GM18861 (cell line): ENCODE measurements around the gene PDE4DIP.
"Not testable (repeated sequence)": the region's sequence is repeated elsewhere in the genome, so short reads cannot be mapped to it uniquely, and the experiment has no call there.

Source experiments
- ATAC-seq: cut with Tn5 transposase; IDR thresholded peaks from one replicate; pipeline ENCODE4 v1.9.1; 2021; ENCODE audit not compliant: unreplicated experiment

The PDE4DIP gene

DNA sequence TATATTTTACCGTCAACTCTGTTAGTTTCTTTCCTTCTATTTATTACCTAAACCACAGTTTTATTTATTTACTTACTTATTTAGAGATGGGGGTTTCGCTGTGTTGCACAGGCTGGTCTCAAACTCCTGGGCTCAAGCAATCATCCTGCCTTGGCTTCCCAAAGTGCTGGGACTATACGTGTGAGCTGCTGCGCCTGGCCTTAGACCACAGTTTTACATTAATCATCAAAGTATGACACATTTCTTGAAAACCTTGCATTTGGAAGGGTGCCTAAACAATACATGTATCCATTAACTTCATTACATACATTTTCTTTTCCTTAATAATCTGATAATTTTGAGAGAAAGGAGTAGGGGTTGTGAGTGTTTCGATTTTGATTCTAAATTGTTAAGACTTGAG lies 124.9 kb downstream of the PDE4DIP start:
- ATAC-seq: not testable (repeated sequence)

DNA sequence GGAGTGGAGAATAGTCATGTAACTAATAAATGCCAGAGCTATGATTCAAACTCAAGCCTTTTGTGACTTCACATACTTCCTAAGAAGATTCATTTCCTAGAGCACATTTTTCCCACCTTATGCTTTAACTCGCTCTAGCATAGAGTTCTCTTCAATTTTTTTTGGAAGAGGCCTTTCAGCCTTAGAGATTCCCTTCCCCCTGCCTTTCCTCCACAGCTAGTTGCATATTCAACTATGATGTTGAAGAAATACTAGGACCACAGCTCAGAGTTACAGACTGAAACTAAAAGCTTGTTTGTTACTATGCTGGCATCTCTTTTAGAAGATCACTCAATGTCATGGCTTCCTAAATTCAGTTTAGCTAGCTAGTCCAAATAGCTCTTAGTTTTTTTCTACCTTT lies 131.2 kb downstream of the PDE4DIP start:
- peak; percentile 37 for ATAC-seq

DNA sequence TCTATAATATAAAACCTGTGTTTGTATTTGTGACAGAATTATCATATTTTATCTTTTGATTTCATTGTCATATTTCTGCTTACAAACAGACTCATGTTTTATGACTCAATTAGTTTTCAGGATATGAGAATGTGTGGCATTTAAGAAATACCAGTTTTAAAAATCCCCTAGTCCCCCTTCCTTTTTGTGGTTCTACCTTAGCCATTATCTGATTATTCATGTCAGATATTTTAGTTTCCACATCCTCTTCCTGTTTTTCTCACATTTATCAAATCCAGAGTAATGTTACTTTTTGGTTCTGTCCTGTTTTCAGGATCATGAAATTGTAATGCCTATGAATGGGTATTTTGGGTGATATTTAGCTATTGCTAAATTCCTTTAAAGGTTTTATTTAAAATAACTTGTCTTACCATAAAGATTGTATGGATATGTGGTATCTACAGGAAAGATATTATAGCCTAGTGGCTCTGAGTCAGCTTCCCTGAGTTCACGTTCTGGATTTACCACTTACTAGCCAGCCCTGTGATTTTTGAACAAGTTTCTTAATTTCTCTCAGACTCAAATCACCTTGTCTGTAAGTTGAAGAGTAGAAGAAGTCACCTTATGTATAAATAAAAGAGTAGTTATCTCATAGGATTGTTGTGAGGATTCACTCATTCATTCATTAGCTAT lies 131.8 kb downstream of the PDE4DIP start:
- ATAC-seq: peak; percentile 66

DNA sequence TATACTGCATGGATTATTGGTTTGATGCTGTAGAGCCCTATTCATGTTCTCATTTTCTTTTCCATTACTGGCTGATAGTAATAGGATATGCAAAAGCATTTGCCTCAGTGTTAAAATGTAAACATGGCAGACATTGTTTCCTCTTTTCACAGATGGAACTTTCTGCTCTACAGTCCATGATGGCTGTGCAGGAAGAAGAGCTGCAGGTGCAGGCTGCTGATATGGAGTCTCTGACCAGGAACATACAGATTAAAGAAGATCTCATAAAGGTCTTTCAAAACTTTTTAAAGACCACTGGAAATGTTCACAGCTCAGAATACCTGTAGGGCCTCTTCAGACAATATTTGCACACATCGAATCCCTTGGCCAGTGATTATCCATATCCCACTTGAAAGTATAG lies 133.6 kb downstream of the PDE4DIP start:
- ATAC-seq: not testable (repeated sequence)

DNA sequence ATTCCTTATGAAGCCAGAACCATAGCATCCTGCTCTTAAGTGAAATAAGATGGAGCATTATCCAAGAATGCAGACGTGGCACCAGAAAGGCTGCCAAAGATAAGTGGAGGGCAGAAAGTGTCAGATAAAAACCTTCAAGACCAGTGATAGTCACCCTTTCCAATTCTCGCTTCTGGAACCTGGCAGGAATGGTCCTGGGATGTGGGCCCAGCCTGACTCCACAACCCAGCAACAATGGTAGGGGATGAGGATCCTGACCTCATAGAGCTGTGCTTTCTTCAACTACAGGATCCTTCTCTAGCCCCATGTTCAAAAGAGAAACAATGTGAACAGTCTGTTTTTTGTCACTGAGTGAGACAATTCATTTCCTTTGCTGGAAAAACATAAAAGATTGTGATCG lies 145.2 kb downstream of the PDE4DIP start:
- not testable (repeated sequence) for ATAC-seq

DNA sequence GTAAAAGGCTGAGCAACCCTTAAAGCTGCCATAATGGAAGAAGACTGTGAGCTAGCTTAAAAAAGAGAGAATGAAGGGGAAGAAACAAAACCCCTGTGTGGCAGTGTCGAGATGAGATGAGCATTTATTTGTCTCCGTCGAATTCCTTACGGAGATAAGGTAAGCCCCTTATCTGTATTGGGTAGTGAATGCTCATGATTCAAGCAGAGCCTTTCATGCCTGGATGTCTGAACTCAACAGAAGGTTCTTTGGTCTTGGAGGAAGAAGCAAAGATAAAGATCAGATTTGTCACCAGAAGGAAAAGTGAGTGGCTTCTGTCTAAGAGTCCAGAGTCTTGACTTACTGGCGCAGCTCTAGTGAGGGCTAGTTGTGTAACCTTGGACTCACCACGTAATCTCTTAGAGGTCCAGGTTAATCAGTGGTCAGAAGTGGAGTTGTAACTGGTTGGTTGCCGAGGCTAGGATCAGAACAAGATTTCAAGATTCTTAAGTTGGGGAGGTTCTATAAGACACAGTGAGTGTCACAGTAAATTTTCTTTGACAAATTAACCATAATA lies 146.1 kb downstream of the PDE4DIP start:
- ATAC-seq: not testable (repeated sequence)

DNA sequence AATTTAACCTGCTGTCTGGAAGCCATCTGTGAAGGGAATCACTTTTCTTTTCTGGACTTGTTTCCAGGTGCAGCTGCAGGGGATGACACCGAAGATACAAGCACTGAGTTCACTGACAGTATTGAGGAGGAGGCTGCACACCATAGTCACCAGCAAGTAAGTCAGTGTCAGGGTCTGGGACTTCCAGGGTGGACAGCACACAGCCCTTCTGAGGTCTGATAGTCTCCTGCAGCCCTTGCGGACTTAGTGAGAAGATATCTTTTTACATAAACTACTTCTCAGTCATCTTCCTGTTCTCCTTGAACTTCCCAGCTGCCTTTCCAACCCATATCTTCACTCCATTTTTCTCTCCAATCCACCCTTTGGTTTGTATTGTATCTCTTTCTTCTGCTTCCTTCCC lies 147.6 kb downstream of the PDE4DIP start:
- ATAC-seq: not testable (repeated sequence)

DNA sequence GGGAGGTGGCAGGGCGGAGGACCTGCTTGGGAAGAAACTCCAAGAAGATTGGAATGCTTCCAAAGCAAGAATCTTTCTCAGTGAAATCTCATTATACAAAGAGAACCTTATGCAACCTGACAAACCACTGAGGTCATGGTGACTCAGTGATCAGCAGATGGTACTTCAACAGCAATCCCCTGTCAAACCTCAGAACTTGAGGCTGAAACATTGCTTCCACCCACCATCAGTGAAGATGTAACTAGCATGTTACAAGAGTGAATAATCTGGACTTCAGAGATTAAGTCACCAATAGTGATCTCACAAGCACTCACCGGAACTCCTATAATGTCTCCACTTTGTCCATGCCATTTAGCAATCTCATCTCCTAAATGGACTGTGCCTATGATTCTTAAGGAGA lies 148.1 kb downstream of the PDE4DIP start:
- ATAC-seq: not testable (repeated sequence)

DNA sequence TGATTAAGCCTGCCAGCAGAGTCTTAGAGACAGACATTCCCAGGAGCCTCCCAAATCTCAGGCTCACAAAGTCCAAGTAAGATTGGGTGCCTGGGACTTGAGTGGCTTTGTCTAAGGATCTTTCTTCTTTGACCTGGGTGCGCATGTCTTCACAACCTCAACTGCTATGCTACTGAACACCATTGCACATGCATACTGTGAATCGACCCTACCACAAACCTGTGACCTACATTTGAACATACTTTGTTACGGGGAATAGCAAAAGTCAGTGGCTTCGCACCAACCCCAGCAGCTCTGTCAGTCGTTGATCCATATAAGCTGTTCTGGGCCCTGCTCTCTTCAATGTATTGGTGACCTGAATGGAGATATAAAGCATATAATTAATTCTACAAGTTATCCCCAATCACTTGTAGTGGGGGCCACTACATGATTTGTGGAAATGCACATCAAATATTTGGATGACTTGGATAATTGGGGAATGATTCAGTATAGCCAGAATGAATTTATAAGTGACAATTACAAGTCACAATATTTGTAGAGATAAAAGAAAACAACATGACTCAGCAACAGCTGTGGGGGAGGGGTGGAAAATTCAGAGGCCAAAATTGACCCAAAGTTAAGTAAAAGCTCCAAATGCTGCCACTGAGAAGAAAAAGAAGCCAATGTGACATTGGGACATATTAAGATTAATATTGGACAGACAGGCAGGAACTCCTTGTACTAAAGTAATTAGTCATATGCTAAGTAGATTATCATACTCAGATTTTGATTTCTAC lies 152.4 kb downstream of the PDE4DIP start:
- ATAC-seq: not testable (repeated sequence)

DNA sequence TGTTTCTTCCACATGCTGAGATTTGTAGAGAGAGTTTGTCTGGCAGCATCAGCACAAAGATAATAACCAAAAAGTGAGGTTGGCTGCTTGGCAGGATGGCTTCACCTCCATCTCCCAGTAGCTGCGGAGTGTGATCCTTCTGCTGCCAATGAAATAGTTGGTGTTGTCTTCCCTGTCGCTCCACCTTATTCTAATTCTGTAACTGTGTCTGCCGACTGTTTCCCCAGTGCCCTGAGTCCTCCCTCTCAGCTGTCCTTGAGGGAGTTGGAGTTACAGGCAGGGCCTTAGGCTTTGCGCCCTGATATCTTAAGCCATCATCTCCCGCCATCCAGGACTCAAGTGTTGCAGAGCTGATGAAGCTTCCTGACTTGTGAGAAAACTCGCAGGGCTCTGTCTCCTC lies 153.2 kb downstream of the PDE4DIP start:
- ATAC-seq: not testable (repeated sequence)

DNA sequence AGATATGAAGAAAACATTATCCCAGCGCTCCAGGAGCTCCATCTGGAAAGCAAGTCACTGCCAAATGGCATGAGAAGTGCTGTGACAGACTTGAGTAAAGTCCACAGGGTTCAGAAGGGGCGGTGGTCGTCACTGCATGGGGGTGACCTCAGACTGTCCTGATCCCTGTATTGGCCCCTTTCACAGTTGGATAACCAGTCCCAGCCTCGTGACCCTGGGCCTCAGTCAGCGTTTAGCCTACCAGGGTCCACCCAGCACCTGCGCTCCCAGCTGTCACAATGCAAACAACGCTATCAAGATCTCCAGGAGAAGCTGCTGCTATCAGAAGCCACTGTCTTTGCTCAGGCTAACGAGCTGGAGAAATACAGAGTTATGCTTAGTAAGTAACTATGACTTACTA lies 158.4 kb downstream of the PDE4DIP start:
- not testable (repeated sequence) for ATAC-seq

DNA sequence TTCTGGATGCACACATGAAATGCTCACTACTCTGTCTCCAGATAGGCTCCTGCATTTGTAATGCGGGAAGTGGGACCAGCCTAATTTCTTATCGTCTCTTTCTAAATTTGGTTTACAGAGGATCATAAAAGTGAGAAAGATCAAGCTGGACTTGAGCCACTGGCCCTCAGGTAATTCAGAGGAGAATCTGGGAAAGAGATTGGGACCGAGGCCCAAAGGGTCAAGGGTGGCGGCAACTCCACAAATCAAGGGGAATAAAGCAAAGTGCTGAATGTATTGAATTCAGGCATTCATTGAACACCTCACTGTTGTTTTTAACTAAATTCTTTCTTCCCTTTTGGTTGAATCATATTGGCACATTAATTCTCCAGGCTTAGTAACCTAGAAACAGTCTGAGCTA lies 164.1 kb downstream of the PDE4DIP start:
- ATAC-seq: not testable (repeated sequence)

DNA sequence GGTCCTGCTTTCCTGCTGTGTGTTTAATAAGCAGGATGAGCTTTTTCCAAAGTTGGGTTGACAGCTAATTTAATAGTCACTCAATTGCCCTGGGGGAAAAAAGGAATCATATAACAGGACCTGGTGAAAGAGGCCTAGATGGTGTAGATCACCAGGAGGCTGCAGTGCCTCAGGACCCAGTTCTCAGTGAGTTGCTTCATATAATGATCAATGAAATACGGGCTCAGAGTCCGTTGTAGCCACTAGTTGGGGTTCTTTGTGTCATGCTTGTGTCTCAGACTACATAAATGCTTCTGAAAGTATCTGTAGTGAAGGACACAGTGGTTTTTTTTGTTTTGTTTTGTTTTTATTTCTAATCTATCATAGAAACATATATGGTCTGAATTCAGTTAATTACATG lies 164.5 kb downstream of the PDE4DIP start:
- ATAC-seq: not testable (repeated sequence)

DNA sequence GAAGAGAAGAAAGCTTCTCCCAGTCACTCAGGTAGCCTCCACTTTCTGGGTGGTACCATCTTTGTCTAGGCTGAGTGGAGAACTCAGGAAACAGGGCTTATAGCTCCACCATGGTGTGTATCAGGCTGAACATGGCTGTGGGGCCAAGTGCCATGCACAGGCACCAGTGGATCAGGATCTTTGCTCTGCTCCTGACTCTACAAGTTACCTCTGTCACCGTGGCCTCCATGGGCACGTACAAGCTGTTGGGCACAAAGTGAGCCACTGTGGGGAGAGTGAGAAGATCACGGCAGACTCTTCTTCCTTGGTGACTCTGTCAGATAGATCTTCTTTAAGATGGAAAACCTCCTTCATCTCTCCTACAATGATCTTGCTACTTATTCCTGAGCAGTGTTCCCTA lies 165.5 kb downstream of the PDE4DIP start:
- not testable (repeated sequence) for ATAC-seq

DNA sequence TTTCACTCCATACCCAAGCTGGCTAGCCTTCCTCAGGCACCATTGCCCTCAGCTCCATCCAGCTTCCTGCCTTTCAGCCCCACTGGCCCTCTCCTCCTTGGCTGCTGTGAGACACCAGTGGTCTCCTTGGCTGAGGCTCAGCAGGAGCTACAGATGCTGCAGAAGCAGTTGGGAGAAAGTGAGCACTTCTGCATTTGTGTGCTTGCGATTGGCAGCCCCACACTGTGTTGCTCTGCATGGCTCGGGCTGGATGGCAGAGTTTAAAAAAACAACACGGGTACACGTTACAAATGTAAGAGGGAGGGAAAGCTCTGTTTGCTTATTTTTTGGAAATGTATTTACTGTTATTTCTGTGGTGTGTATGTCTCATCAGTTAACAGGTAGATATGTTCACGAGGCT lies 168.4 kb downstream of the PDE4DIP start:
- ATAC-seq: not testable (repeated sequence)

DNA sequence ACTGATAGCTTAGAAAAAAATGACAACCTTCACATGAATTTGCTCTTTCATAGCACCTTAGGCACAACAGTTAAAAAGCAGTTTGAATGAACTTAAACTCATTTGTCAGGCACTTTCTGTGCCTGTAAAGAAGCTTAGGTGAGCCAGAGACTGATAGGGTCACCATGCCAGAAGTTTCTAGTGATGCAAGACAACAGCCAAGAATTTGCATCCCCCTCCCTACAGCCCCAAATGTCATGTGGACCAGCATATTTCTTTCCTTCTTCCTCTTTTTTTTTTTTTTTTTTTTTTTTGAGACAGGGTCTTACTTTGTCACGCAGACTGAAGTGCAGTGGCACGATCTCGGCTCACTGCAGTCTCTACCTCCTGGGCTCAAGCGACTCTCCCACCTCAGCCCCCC lies 169.3 kb downstream of the PDE4DIP start:
- not testable (repeated sequence) for ATAC-seq

DNA sequence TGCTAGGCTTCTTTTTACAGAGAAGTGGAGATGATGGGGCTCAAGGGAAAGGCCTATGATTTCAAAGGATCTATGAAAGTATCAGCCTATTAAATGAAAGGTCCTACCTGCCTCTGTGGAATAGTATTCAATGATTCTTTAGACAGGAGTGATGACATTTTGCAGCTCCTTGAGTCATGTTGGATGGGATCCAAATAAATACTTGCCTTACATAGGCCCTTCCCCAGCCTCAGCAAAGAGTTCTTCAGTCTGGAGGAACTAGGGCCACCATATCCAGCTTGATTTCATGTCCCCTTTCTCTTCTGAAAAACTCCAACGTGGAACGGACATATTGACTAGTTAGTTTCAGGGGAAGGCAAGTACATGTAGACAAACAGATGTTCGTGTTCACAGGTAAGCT lies 171.3 kb downstream of the PDE4DIP start:
- not testable (repeated sequence) for ATAC-seq

DNA sequence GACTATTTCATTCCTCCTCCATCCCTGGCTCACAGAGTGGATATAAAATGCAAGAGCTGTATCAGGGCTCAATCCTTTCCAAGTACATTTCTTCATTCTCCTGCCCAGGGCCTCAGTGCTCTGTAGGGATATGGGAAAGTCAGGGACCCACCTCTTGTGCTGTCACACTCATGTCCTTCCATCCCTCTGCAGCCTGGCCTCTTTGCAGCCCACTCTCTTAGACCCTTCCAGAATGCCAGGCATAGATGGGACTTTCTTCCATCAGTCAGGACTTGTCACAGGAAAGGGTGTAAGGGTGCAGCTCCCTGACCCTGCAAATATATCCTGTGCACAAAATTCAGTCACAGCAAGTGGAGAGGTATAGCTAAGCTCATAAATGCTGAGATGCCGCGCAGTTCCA lies 172.4 kb downstream of the PDE4DIP start:
- ATAC-seq: not testable (repeated sequence)

DNA sequence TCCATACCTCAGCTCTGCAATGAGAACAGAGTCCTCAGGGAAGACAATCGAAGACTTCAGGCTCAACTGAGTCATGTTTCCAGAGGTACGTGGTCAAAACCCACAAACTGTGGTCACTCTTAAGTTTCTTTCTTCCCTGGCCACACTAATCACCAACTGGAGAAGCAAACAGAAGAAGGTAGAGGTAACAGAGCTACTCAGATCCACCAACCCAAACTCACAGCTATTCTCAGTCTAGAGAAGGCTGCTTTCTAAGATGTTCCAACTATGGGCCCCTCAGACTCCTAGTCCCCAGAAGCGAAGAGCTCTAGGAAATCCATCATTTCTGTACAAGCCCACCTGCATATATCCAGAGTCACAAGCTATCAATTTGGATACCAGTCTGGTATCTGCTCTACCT lies 174.3 kb downstream of the PDE4DIP start:
- ATAC-seq: not testable (repeated sequence)

DNA sequence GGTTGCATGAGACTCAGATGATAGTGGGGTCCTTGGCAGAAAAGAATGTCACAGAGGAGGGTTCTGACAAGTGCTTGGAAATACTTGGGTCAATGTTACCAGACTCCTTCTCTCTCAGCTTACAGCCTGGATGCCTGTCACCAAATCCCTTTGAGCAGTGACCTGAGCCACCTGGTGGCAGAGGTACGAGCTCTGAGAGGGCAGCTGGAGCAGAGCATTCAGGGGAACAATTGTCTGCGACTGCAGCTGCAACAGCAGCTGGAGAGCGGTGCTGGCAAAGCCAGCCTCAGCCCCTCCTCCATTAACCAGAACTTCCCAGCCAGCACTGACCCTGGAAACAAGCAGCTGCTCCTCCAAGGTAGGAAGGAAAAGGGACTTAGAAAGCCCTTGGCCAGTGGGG lies 180.1 kb downstream of the PDE4DIP start:
- ATAC-seq: not testable (repeated sequence)

DNA sequence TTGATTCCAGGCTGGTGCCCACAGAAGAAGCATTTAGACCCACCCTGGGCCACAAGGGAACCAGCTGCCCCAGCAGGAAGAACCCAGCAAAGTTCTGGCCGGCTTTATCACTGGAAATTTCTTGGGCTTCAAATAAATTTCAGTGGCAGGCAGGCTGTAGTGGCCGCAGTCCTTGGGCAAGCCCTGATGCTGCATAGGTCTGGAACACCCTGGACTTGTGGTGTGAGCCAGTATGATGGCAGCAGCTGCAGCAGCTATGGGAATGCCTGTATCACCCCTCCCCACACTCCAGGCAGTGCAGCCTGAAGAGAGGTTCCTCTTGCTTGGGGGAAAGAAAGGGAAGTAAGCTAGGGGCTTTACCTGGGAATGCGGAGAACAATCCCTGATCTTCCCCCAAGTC lies 189.7 kb downstream of the PDE4DIP start:
- ATAC-seq: not testable (repeated sequence)

DNA sequence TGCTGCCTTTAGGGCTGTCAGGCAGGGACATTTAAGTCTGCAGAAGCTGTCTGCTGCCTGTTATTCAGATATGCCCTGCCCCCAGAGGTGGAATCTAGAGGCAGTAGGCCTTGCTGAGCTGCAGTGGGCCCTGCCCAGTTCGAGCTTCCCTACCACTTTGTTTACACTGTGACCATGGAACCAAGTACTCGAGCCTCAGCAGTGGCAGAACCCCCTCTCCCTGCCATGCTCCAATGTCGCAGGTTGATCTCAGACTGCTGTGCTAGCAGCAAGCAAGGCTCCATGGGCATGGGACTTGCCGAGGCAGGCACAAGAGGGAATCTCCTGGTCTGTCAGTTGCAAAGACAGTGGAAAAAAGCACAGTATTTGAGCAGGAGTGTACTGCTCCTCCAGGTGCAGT lies 198.8 kb downstream of the PDE4DIP start:
- not testable (repeated sequence) for ATAC-seq
